GM12878 (cell line): ENCODE measurements around the gene SLC39A13. TPM values are rescaled to one million over a fixed set of nuclear protein-coding genes. Genes with fewer than 3 reads are reported as not detected.
A peak's percentile ranks its signal among the peaks of the same experiment; 100 is the strongest.

Experiments used
- BACH1 ChIP-seq: fragments of 450-650 bp; IDR thresholded peaks from 2 replicates; pipeline ENCODE4 v1.6.1; 2017; ENCODE audit warnings: mild to moderate bottlenecking, borderline replicate concordance
- BCL11A ChIP-seq: IDR thresholded peaks from 2 replicates; pipeline ENCODE4 v1.6.1; 2011; ENCODE audit warnings: low read depth, low read length
- CBX3 ChIP-seq: fragments of 200-600 bp; sonication (generic); IDR thresholded peaks from 2 replicates; pipeline ENCODE4 v1.6.1; 2016; ENCODE audit warnings: low read depth, borderline replicate concordance
- E2F8 ChIP-seq: fragments of 450-650 bp; IDR thresholded peaks from 2 replicates; pipeline ENCODE4 v1.6.1; 2018; ENCODE audit warnings: mild to moderate bottlenecking, low read depth, moderate library complexity; ENCODE audit not compliant: partially characterized antibody
- ELK1 ChIP-seq: IDR thresholded peaks from 2 replicates; pipeline ENCODE4 v1.6.1; 2012; ENCODE audit warnings: low read depth, low read length, improper control_type of control experiment
- HSF1 ChIP-seq: fragments of 150-350 bp; IDR thresholded peaks from 2 replicates; pipeline ENCODE4 v1.6.1; 2014; ENCODE audit warnings: mild to moderate bottlenecking, low read depth, low read length
- KAT2A ChIP-seq: conservative IDR thresholded peaks from 2 replicates; pipeline ENCODE4 v1.6.1; 2011; ENCODE audit warnings: low read depth, low read length; ENCODE audit not compliant: control insufficient read depth
- MLLT1 ChIP-seq: fragments of 450-650 bp; IDR thresholded peaks from 2 replicates; pipeline ENCODE4 v1.6.1; 2016; ENCODE audit warnings: mild to moderate bottlenecking
- NBN ChIP-seq: fragments of 450-650 bp; IDR thresholded peaks from 2 replicates; pipeline ENCODE4 v1.6.1; 2016
- NKRF ChIP-seq: fragments of 450-650 bp; conservative IDR thresholded peaks from 2 replicates; pipeline ENCODE4 v1.6.1; 2017; ENCODE audit warnings: mild to moderate bottlenecking, moderate library complexity
- POU2F2 ChIP-seq: IDR thresholded peaks from 3 replicates; pipeline ENCODE4 v1.6.1; 2011; ENCODE audit warnings: low read depth, mild to moderate bottlenecking, low read length, borderline replicate concordance
- RELA ChIP-seq: fragments of 450-650 bp; IDR thresholded peaks from 2 replicates; pipeline ENCODE4 v1.8.0; 2014; ENCODE audit warnings: borderline replicate concordance; ENCODE audit not compliant: partially characterized antibody
- SMAD5 ChIP-seq: IDR thresholded peaks from 2 replicates; pipeline ENCODE4 v1.6.1; 2016; ENCODE audit warnings: antibody characterized with exemption, low read depth
- SREBF1 ChIP-seq: IDR thresholded peaks from 2 replicates; pipeline ENCODE4 v1.6.1; 2012; ENCODE audit warnings: mild to moderate bottlenecking, low read length
- YBX1 ChIP-seq: fragments of 450-650 bp; IDR thresholded peaks from 2 replicates; pipeline ENCODE4 v1.6.1; 2016; ENCODE audit warnings: antibody characterized with exemption
- ZBTB33 ChIP-seq: fragments of 450-650 bp; IDR thresholded peaks from 2 replicates; pipeline ENCODE4 v1.6.1; 2017; ENCODE audit warnings: mild to moderate bottlenecking
- ZNF274 ChIP-seq: IDR thresholded peaks from one replicate; pipeline ENCODE4 v1.8.0; 2011; ENCODE audit not compliant: insufficient read length, insufficient read depth
- ZNF622 ChIP-seq: fragments of 450-650 bp; IDR thresholded peaks from 2 replicates; pipeline ENCODE4 v1.6.1; 2017; ENCODE audit warnings: mild to moderate bottlenecking, inconsistent platforms
- polyA plus RNA-seq, 11 experiments: library from polyadenylated mRNA; depleted of rRNA in 4 of 11; unstranded in 6 of 11; stranded (reverse) in 5 of 11; fragments of >200 nt; fragmentation: Nextera tagmentation in 4 of 11; fragmentation: Illumina TruSeq in 1 of 11; extraction: Ambion mirVana in 4 of 11; extraction: Trizol in 1 of 11; gene quantifications; 1 replicate in 1 of 11; 2 replicates in 10 of 11; pipeline versions ENCODE4 v1.2.1 to v1.2.3, GENCODE V29; 2011 to 2016; ENCODE audit warnings: inconsistent platforms in 2 of 11, missing spikeins in 2 of 11, low read depth in 1 of 11
- total RNA-seq, 4 experiments: library from RNA; depleted of rRNA in 3 of 4; stranded (reverse); fragments of >200 nt in 3 of 4; fragmentation: Illumina TruSeq in 1 of 4; extraction: Trizol in 1 of 4; gene quantifications; 2 replicates each; pipeline versions ENCODE4 v1.2.1 to v1.2.3, GENCODE V29; 2013 to 2021

SLC39A13 gene
- total and polyA plus RNA-seq, 10 of the 15 experiments (the other 5 are each of a cell fraction or from before 2014, with no cell fraction given) = 0.23 to 19.8 (median 6.3) TPM

GRCh38 chr11:47394322-47395222 is 13.8 kb upstream of the SLC39A13 start (continued):
- TF ChIP-seq E2F8 (no peak), ZBTB33 (peak; percentile 50; the same call in 1 of the 2 replicates), BACH1 (no peak; the same call in 1 of the 2 replicates), ELK1 (peak; percentile 49; the same call in 1 of the 2 replicates), NBN (0 out of 2 replicates have a peak, but pooled peaks have one; percentile 62), BCL11A (0 out of 2 replicates have a peak, but pooled peaks have one; percentile 14), KAT2A (no peak), YBX1 (no peak), ZNF274 (no peak), SMAD5 (no peak), ZNF622 (no peak), CBX3 (no peak), RELA (no peak), MLLT1 (peak; percentile 51; the same call in 1 of the 2 replicates), NKRF (no peak), POU2F2 (peak; percentile 57; the same call in 1 of the 3 replicates), SREBF1 (no peak), HSF1 (no peak)
